ENCODE results near the gene PLIN5. TPM values are rescaled to one million over a fixed set of nuclear protein-coding genes. Genes with fewer than 3 reads are reported as not detected.
A peak's percentile ranks its signal among the peaks of the same experiment; 100 is the strongest.

The PLIN5 gene
- total and polyA plus RNA-seq, 2 experiments from 2014 or later = 5.8 to 6.4 TPM

- H3K9me2 ChIP-seq (replicated peaks; ENCODE audit: insufficient read depth) = no peaks in the 10 kb centered on the region
- no peak for DNase-seq (ENCODE audit: low spot score)
- H3K79me2 ChIP-seq = peaks cover 31% of the 10 kb centered on the region
- 36% methylated on average over 10 of the region's 23 CpGs for WGBS (ENCODE audit: low lambda C conversion rate, missing lambda C conversion rate)
- H3K36me3 ChIP-seq (replicated peaks; ENCODE audit: insufficient read depth, low read depth) = no peaks in the 10 kb centered on the region
- peak overlapping the region; percentile 93 for H3K4me2 ChIP-seq
- no peaks in the 10 kb centered on the region for H3K27me3 ChIP-seq
- H4K20me1 ChIP-seq (ENCODE audit: insufficient read depth, poor library complexity, severe bottlenecking) = peaks cover 19% of the 10 kb centered on the region
- TF ChIP-seq EZH2phosphoT487 (IDR thresholded peaks at IDR 0.05; ENCODE audit: low read depth, severe bottlenecking, unreplicated experiment) (no peak), CTCF (IDR thresholded peaks at IDR 0.05; ENCODE audit: poor library complexity) (no peak), EZH2 (IDR thresholded peaks at IDR 0.05; ENCODE audit: borderline replicate concordance) (no peak)
- peak overlapping the region; percentile 28 for H3K4me3 ChIP-seq
- H3K9me3 ChIP-seq (ENCODE audit: low read depth) = no peaks in the 10 kb centered on the region
- H2AFZ ChIP-seq = peak overlapping the region; percentile 43
- peaks cover 8% of the 10 kb centered on the region for H3K4me1 ChIP-seq (ENCODE audit: insufficient read depth)
- H3K27ac ChIP-seq = peak overlapping the region; percentile 26
Observed at GRCh38 chr19:4473763-4474513, 61.1 kb downstream of the PLIN5 start.

- H3K9me2 ChIP-seq (replicated peaks; ENCODE audit: insufficient read depth) = no peaks in the 10 kb centered on the region
- no peak for DNase-seq (ENCODE audit: low spot score)
- no peaks in the 10 kb centered on the region for H3K36me3 ChIP-seq (replicated peaks; ENCODE audit: insufficient read depth, low read depth)
- 22% methylated on average over 15 of the region's 25 CpGs for WGBS (ENCODE audit: low lambda C conversion rate, missing lambda C conversion rate)
- peaks cover 31% of the 10 kb centered on the region for H3K79me2 ChIP-seq
- H3K9me3 ChIP-seq (ENCODE audit: low read depth) = no peaks in the 10 kb centered on the region
- H2AFZ ChIP-seq = no peak overlapping the region
- peaks cover 19% of the 10 kb centered on the region for H4K20me1 ChIP-seq (ENCODE audit: insufficient read depth, poor library complexity, severe bottlenecking)
- peak overlapping the region; percentile 14 for H3K4me3 ChIP-seq
- TF ChIP-seq EZH2phosphoT487 (IDR thresholded peaks at IDR 0.05; ENCODE audit: low read depth, severe bottlenecking, unreplicated experiment) (no peak), CTCF (IDR thresholded peaks at IDR 0.05; ENCODE audit: poor library complexity) (no peak), EZH2 (IDR thresholded peaks at IDR 0.05; ENCODE audit: borderline replicate concordance) (no peak)
- H3K27ac ChIP-seq = no peak overlapping the region
- peaks cover 8% of the 10 kb centered on the region for H3K4me1 ChIP-seq (ENCODE audit: insufficient read depth)
- peak overlapping the region; percentile 93 for H3K4me2 ChIP-seq
- H3K27me3 ChIP-seq = no peaks in the 10 kb centered on the region
Observed at GRCh38 chr19:4473011-4473762, 61.8 kb downstream of the PLIN5 start.

Other genes starting within 250 kb of the PLIN5 start
- not detected in 2 replicates for gene TMIGD2, start 232.8 kb downstream of the PLIN5 start, total RNA-seq
- 0.55 TPM in 1 of 2 replicates, not detected in the other for gene TMIGD2, start 232.8 kb downstream of the PLIN5 start, polyA plus RNA-seq
- 1.2 and 6.3 TPM in 2 replicates for gene FSD1, start 230.6 kb downstream of the PLIN5 start, total RNA-seq
- gene FSD1, start 230.6 kb downstream of the PLIN5 start, polyA plus RNA-seq = 2.4 and 2.8 TPM in 2 replicates
- gene STAP2, start 196.4 kb downstream of the PLIN5 start, total RNA-seq = 27.5 and 28.1 TPM in 2 replicates
- 34.4 and 45.2 TPM in 2 replicates for gene STAP2, start 196.4 kb downstream of the PLIN5 start, polyA plus RNA-seq
- gene MPND, start 191.7 kb downstream of the PLIN5 start, total RNA-seq = 11.2 and 16.6 TPM in 2 replicates
- gene MPND, start 191.7 kb downstream of the PLIN5 start, polyA plus RNA-seq = 17.0 and 21.9 TPM in 2 replicates
- gene SH3GL1, start 134.7 kb downstream of the PLIN5 start, total RNA-seq = 71.8 and 81.7 TPM in 2 replicates
- 111 and 114 TPM in 2 replicates for gene SH3GL1, start 134.7 kb downstream of the PLIN5 start, polyA plus RNA-seq
- 5.5 and 6.2 TPM in 2 replicates for gene CHAF1A, start 132.6 kb downstream of the PLIN5 start, total RNA-seq
- 6.5 and 11.1 TPM in 2 replicates for gene CHAF1A, start 132.6 kb downstream of the PLIN5 start, polyA plus RNA-seq
- gene UBXN6, start 77.4 kb downstream of the PLIN5 start, total RNA-seq = 80.2 and 88.6 TPM in 2 replicates
- gene UBXN6, start 77.4 kb downstream of the PLIN5 start, polyA plus RNA-seq = 36.8 and 44.7 TPM in 2 replicates
- gene HDGFL2, start 62.9 kb downstream of the PLIN5 start, total RNA-seq = 34.8 and 50.3 TPM in 2 replicates
- gene HDGFL2, start 62.9 kb downstream of the PLIN5 start, polyA plus RNA-seq = 73.0 and 73.2 TPM in 2 replicates
- gene PLIN4, start 16.7 kb downstream of the PLIN5 start, total RNA-seq = 0.17 and 0.60 TPM in 2 replicates
- 0.27 and 0.55 TPM in 2 replicates for gene PLIN4, start 16.7 kb downstream of the PLIN5 start, polyA plus RNA-seq
- gene LRG1, start 4.8 kb upstream of the PLIN5 start, total RNA-seq = 5.4 and 6.3 TPM in 2 replicates
- 9.8 and 11.4 TPM in 2 replicates for gene LRG1, start 4.8 kb upstream of the PLIN5 start, polyA plus RNA-seq
- gene SEMA6B, start 24.5 kb upstream of the PLIN5 start, total RNA-seq = 2.9 and 3.2 TPM in 2 replicates
- 0.50 and 1.4 TPM in 2 replicates for gene SEMA6B, start 24.5 kb upstream of the PLIN5 start, polyA plus RNA-seq
- 10.0 and 13.6 TPM in 2 replicates for gene TNFAIP8L1, start 104.3 kb upstream of the PLIN5 start, total RNA-seq
- gene TNFAIP8L1, start 104.3 kb upstream of the PLIN5 start, polyA plus RNA-seq = 8.7 and 14.3 TPM in 2 replicates
- gene MYDGF, start 135.1 kb upstream of the PLIN5 start, total RNA-seq = 125 and 158 TPM in 2 replicates
- 365 and 405 TPM in 2 replicates for gene MYDGF, start 135.1 kb upstream of the PLIN5 start, polyA plus RNA-seq
- 17.6 and 27.6 TPM in 2 replicates for gene DPP9, start 188.6 kb upstream of the PLIN5 start, total RNA-seq
- 32.6 and 32.7 TPM in 2 replicates for gene DPP9, start 188.6 kb upstream of the PLIN5 start, polyA plus RNA-seq